Astrocyte (in vitro differentiated cells and primary cell): Measurements from ENCODE around the gene SBNO2. TPM values are rescaled to one million over a fixed set of nuclear protein-coding genes. Genes with fewer than 3 reads are reported as not detected.

Experiments
- DNase-seq: peaks from one replicate; pipeline ENCODE4 v3.0.0-alpha.2; 2010; ENCODE audit warnings: low read depth
- FAIRE-seq: peaks from 2 replicates; lab custom pipeline; 2011; peaks lifted over from hg19 to GRCh38; lab: Jason Lieb, UNC
- H2AFZ ChIP-seq: 2 replicates; pipeline ENCODE4 v1.6.0; 2012; ENCODE audit warnings: low read depth, low read length, inconsistent platforms
- H3K27ac ChIP-seq: 2 replicates; pipeline ENCODE4 v1.5.1; 2011; ENCODE audit warnings: low read depth, low read length, inconsistent platforms
- H3K27me3 ChIP-seq: 2 replicates; pipeline ENCODE4 v1.6.0; 2011; ENCODE audit warnings: low read length, inconsistent platforms; ENCODE audit not compliant: insufficient read depth
- H3K36me3 ChIP-seq: 2 replicates; pipeline ENCODE4 v1.5.1; 2011; ENCODE audit warnings: low read length, inconsistent platforms; ENCODE audit not compliant: insufficient read depth
- H3K4me1 ChIP-seq: 2 replicates; pipeline ENCODE4 v1.5.1; 2011; ENCODE audit warnings: low read length, inconsistent platforms; ENCODE audit not compliant: insufficient read depth
- H3K4me2 ChIP-seq: 2 replicates; pipeline ENCODE4 v1.6.0; 2012; ENCODE audit warnings: low read length, inconsistent platforms
- H3K4me3 ChIP-seq: 2 replicates; pipeline ENCODE4 v1.5.1; 2011; ENCODE audit warnings: low read depth, mild to moderate bottlenecking, low read length, inconsistent platforms; ENCODE audit not compliant: insufficient read depth
- H3K79me2 ChIP-seq: 2 replicates; pipeline ENCODE4 v1.6.0; 2012; ENCODE audit warnings: mild to moderate bottlenecking, low read length, inconsistent platforms; ENCODE audit not compliant: insufficient read depth
- H3K9ac ChIP-seq: 2 replicates; pipeline ENCODE4 v1.6.0; 2012; ENCODE audit warnings: mild to moderate bottlenecking, low read length, inconsistent platforms
- H3K9me3 ChIP-seq: 2 replicates; pipeline ENCODE4 v1.5.1; 2012; ENCODE audit warnings: low read depth, mild to moderate bottlenecking, low read length, inconsistent platforms; ENCODE audit not compliant: insufficient read depth
- H4K20me1 ChIP-seq: 2 replicates; pipeline ENCODE4 v1.6.0; 2012; ENCODE audit warnings: low read length, inconsistent platforms; ENCODE audit not compliant: insufficient read depth
- H3K27ac Mint-ChIP-seq: one replicate; pipeline ENCODE4 v1.8.0; 2021; ENCODE audit warnings: mild to moderate bottlenecking, mixed read lengths; ENCODE audit not compliant: unreplicated experiment
- H3K27me3 Mint-ChIP-seq: one replicate; pipeline ENCODE4 v1.8.0; 2021; ENCODE audit warnings: low read depth, mixed read lengths; ENCODE audit not compliant: unreplicated experiment
- H3K36me3 Mint-ChIP-seq: one replicate; pipeline ENCODE4 v1.8.0; 2021; ENCODE audit warnings: low read depth, mixed read lengths; ENCODE audit not compliant: unreplicated experiment
- H3K4me1 Mint-ChIP-seq: one replicate; pipeline ENCODE4 v1.8.0; 2021; ENCODE audit warnings: low read depth, mixed read lengths; ENCODE audit not compliant: unreplicated experiment
- H3K4me3 Mint-ChIP-seq: one replicate; pipeline ENCODE4 v1.8.0; 2021; ENCODE audit warnings: mild to moderate bottlenecking, moderate library complexity, mixed read lengths; ENCODE audit not compliant: unreplicated experiment
- H3K9me3 Mint-ChIP-seq: one replicate; pipeline ENCODE4 v1.8.0; 2021; ENCODE audit warnings: mild to moderate bottlenecking, mixed read lengths; ENCODE audit not compliant: unreplicated experiment
- EZH2 ChIP-seq: IDR thresholded peaks from 2 replicates; pipeline ENCODE4 v1.6.1; 2012; ENCODE audit warnings: mild to moderate bottlenecking, low read length, inconsistent platforms; ENCODE audit not compliant: insufficient read depth
- total RNA-seq: library from RNA; stranded (reverse); gene quantifications from 2 replicates; pipeline ENCODE4 v1.2.1, GENCODE V29; 2021
- TF ChIP-seq, protein P1 (sequence below): IDR thresholded peaks from 2 replicates; pipeline ENCODE4 v1.5.1; 2011; ENCODE audit warnings: low read depth, mild to moderate bottlenecking, inconsistent platforms, low read length, moderate library complexity; ENCODE audit not compliant: insufficient read depth

The SBNO2 gene
- total RNA-seq, 1 donor from 2014 or later: 39.3 TPM

DNA sequence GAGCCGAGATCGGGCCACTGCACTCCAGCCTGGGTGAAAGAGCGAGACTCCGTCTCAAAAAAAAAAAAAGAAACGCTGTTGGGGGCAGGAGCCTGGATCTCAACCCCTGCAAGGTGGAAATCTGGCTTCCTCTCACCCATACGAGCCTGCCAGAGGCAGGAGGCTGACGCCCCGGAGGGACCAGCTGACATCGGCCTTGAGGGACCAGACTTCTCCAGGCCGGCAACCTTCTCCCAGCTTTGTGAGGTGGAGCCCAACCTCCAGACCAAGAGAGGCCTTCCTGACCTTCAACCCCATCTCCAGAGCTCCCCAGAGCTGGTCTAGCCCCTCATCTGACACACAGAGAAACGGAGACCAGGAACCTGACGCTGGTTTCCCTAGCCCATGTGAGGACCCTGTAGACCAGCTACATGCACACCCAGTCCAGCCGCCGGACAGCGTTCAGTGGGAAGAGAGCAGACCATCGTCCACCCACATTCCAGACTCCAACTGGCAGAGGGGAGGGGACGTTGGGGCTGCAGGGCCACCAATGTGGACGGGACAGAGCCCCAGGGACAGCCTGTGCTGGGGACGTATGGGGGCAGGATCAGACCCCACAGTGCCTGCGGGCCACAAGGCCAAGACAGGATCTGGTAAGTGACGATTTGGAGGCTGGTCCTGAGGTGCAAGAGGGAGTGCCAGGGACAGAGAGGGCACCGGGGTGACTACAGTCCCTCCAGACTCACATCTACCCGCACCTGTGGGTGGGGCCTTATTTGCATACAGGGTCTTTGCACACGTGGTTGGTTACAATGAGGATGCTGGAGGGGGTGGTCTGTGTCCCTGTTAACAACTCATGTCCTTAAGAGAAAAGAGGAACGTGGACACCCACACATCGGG, 11.4 kb downstream of the SBNO2 start:
- no peaks in the 10 kb centered on the region for H3K27me3 ChIP-seq
- no peak overlapping the region for H3K9ac ChIP-seq
- FAIRE-seq (no peak), DNase-seq (no peak)
- Mint-ChIP-seq H3K9me3 (no peaks in the 10 kb centered on the region), H3K27ac (no peak overlapping the region), H3K4me3 (no peak overlapping the region), H3K36me3 (peaks cover 5% of the 10 kb centered on the region), H3K4me1 (peaks cover 4% of the 10 kb centered on the region), H3K27me3 (no peaks in the 10 kb centered on the region)
- no peak overlapping the region for H3K27ac ChIP-seq
- H3K79me2 ChIP-seq: peaks cover 73% of the 10 kb centered on the region
- no peak overlapping the region for H3K4me3 ChIP-seq
- H3K36me3 ChIP-seq: peaks cover 4% of the 10 kb centered on the region
- TF ChIP-seq, protein P1, sequence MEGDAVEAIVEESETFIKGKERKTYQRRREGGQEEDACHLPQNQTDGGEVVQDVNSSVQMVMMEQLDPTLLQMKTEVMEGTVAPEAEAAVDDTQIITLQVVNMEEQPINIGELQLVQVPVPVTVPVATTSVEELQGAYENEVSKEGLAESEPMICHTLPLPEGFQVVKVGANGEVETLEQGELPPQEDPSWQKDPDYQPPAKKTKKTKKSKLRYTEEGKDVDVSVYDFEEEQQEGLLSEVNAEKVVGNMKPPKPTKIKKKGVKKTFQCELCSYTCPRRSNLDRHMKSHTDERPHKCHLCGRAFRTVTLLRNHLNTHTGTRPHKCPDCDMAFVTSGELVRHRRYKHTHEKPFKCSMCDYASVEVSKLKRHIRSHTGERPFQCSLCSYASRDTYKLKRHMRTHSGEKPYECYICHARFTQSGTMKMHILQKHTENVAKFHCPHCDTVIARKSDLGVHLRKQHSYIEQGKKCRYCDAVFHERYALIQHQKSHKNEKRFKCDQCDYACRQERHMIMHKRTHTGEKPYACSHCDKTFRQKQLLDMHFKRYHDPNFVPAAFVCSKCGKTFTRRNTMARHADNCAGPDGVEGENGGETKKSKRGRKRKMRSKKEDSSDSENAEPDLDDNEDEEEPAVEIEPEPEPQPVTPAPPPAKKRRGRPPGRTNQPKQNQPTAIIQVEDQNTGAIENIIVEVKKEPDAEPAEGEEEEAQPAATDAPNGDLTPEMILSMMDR: no peak
- TF ChIP-seq EZH2: no peak
- H3K4me2 ChIP-seq: no peak overlapping the region
- H3K4me1 ChIP-seq: no peaks in the 10 kb centered on the region
- peaks cover 66% of the 10 kb centered on the region for H4K20me1 ChIP-seq
- no peak overlapping the region for H2AFZ ChIP-seq
- no peaks in the 10 kb centered on the region for H3K9me3 ChIP-seq

DNA sequence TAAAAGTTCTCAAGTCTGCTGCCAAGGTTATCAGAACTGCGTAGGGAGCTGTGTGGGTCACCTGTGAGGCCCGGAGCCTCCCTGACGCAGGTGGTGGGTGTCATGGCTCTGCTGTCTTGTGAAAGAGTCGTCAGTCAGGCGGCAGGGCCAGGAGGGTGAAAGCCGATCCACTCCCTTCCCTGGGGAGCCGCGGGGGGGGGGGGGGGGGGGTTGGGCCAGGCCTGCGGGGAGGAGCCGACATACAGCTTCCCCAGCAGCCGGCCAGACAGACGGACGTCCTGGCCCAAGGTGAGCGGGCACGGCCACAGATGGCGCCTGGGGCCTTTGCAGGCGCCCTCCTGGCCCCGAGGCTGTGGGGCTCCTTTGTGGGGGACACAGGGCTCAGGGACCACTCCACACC, 12.4 kb downstream of the SBNO2 start:
- Mint-ChIP-seq H3K27me3 (no peaks in the 10 kb centered on the region), H3K36me3 (peaks cover 4% of the 10 kb centered on the region), H3K27ac (peak overlapping the region; percentile 26), H3K9me3 (no peaks in the 10 kb centered on the region), H3K4me1 (peaks cover 4% of the 10 kb centered on the region), H3K4me3 (no peak overlapping the region)
- no peaks in the 10 kb centered on the region for H3K27me3 ChIP-seq
- H3K4me3 ChIP-seq: no peak overlapping the region
- no peak overlapping the region for H2AFZ ChIP-seq
- peaks cover under 1% of the 10 kb centered on the region for H3K36me3 ChIP-seq
- H3K9ac ChIP-seq: no peak overlapping the region
- TF ChIP-seq EZH2: no peak
- TF ChIP-seq, protein P1: no peak
- H3K27ac ChIP-seq: no peak overlapping the region
- no peak for FAIRE-seq
- no peaks in the 10 kb centered on the region for H3K4me1 ChIP-seq
- no peak for DNase-seq
- H4K20me1 ChIP-seq: peaks cover 59% of the 10 kb centered on the region
- peaks cover 65% of the 10 kb centered on the region for H3K79me2 ChIP-seq
- no peak overlapping the region for H3K4me2 ChIP-seq
- no peaks in the 10 kb centered on the region for H3K9me3 ChIP-seq
